ENCODE data around the gene F3.
"Not testable (repeated sequence)": the region's sequence is repeated elsewhere in the genome, so short reads cannot be mapped to it uniquely, and the experiment has no call there.

The F3 gene

GRCh38 chr1:94578856-94579255 lies 37.3 kb upstream of the F3 start:
- no peak overlapping the region for H3K4me3 ChIP-seq (ENCODE audit: low read depth, low read length)
- TF ChIP-seq CTCF (IDR thresholded peaks at IDR 0.05; ENCODE audit: borderline replicate concordance, insufficient read depth, low read depth, low read length), result no peak

DNA sequence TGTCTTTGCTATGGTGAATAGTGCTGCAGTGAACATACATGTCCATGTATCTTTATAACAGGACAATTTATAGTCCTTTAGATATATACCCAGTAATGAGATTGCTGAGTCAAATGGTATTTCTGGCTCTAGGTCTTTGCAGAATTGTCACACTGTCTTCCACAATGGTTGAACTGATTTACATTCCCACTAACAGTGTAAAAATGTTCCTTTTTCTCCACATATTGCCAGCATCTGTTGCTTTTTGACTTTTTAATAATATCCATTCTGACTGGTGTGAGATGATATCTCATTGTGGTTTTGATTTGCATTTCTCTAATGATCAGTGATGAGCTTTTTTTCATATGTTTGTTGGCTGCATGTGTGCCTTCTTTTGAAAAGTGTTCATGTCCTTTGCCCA lies 32.4 kb upstream of the F3 start:
- H3K4me3 ChIP-seq (ENCODE audit: low read depth, low read length), result not testable (repeated sequence)

DNA sequence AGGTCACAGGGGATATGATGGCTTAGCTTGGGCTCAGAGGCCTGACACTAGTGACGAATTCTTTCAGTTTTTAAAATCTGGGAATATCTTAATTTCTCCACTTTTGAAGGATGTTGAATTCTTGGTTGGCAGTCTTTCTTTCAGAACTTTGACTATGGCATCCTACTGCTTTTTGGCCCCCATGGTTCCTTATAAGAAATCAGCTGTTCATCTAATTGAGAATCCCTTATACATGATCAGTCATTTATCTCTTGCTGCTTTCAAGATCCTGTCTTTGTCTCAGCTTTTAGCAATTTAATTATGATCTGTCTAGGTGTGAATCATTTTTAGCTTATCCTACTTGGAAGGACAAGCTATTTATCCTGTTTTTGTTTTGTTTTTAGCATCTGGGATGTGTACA lies 31.2 kb upstream of the F3 start:
- H3K4me3 ChIP-seq (ENCODE audit: low read depth, low read length), result no peak overlapping the region
- no peak for TF ChIP-seq CTCF (IDR thresholded peaks at IDR 0.05; ENCODE audit: borderline replicate concordance, insufficient read depth, low read depth, low read length)

DNA sequence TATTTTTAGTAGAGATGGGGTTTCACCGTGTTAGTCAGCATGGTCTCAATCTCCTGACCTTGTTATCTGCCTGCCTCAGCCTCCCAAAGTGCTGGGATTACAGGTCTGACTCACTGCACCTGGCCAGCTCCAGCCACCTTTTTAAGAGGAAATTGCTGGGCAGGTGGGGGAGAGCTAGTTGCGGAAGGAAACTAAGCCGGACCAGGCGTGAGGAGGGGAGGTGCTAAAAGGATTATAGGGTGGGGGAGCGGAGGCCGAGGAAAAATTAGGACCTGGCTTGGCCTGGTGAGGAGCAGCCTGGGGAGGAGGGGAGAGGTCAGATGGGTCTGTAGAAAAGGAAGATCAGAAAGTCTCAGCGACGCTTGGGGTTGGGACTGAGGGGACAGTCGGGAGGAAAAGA lies 29.4 kb upstream of the F3 start:
- not testable (repeated sequence) for H3K4me3 ChIP-seq (ENCODE audit: low read depth, low read length)

GRCh38 chr1:94568806-94569205 lies 27.2 kb upstream of the F3 start:
- H3K4me3 ChIP-seq (ENCODE audit: low read depth, low read length), result not testable (repeated sequence)

GRCh38 chr1:94567975-94568607 lies 26.5 kb upstream of the F3 start:
- not testable (repeated sequence) for H3K4me3 ChIP-seq (ENCODE audit: low read depth, low read length)

DNA sequence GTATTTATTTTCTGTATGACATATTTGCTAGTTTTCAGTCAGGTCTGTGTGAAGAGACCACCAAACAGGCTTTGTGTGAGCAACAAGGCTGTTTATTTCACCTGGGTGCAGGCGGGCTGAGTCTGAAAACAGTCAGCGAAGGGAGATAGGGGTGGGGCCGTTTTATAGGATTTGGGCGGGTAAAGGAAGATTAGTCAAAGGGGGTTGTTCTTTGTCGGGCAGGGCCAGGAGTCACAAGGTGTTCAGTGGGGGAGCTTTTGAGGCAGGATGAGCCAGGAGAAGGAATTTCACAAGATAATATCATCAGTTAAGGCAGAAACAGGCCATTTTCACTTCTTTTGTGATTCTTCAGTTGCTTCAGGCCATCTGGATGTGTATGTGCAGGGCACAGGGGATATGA lies 24.9 kb upstream of the F3 start:
- H3K4me3 ChIP-seq (ENCODE audit: low read depth, low read length), result not testable (repeated sequence)

DNA sequence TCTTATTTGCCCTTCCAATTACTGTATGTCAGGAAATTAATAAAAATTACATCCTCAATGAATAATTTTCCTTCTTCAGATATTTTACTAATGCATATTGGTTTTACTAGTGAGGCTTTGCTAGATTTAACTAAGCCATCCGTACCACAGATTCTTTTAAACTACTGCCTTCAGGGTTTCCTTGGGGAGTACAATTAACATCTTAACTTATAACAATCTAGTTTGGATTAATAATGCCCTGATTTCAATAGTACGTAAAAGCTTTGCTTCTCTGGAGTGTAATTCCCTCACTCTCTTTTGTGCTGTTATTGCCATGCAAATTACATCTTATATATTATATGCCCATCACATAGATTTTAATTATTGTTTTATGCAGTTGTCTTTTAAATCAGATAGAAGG lies 24.3 kb upstream of the F3 start:
- TF ChIP-seq CTCF (IDR thresholded peaks at IDR 0.05; ENCODE audit: borderline replicate concordance, insufficient read depth, low read depth, low read length), result no peak
- H3K4me3 ChIP-seq (ENCODE audit: low read depth, low read length), result no peak overlapping the region

GRCh38 chr1:94562519-94563260 lies 21.1 kb upstream of the F3 start:
- TF ChIP-seq CTCF (IDR thresholded peaks at IDR 0.05; ENCODE audit: borderline replicate concordance, insufficient read depth, low read depth, low read length), result no peak
- no peak overlapping the region for H3K4me3 ChIP-seq (ENCODE audit: low read depth, low read length)

DNA sequence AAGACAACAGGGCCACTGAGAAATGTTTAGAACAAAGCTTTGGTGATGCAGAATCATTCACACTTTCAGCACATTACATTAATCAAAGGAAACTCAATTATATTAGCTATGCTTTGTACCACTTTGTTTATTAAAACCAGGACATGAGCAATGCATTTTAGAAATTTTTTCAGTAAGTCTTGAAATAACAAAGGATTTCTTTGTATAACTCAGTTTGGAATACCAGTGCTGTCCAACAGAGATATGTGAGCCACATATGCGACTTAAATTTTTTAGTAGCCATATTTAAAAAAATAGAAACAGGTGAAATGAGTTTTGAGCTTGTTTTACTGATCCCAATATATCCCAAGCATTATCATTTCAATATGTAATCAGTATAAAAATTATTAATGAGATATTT lies 18.8 kb upstream of the F3 start:
- TF ChIP-seq CTCF (IDR thresholded peaks at IDR 0.05; ENCODE audit: borderline replicate concordance, insufficient read depth, low read depth, low read length), result no peak
- H3K4me3 ChIP-seq (ENCODE audit: low read depth, low read length), result no peak overlapping the region

Measured in GM12875 (cell line).